WTC11 (cell line): ENCODE measurements around the gene ST3GAL6. TPM values are rescaled to one million over a fixed set of nuclear protein-coding genes. Genes with fewer than 3 reads are reported as not detected.

Source experiments
- ATAC-seq: fragments of 200-7000 bp; cut with Tn5 transposase; 2 replicates; pipeline ENCODE4 v1.10.0; 2021; ENCODE audit warnings: mild to moderate bottlenecking, moderate library complexity
- CTCF ChIA-PET: fragments of 300-600 bp; sonication (Branson Sonifier 250); formaldehyde crosslinking; loops from one replicate; lab custom pipeline; 2021; ENCODE audit warnings: antibody characterized with exemption; lab: Charles Lee
- POLR2A ChIA-PET: fragments of 350-600 bp; sonication (Branson Sonifier 250); formaldehyde crosslinking; loops from one replicate; lab custom pipeline; 2021; ENCODE audit warnings: antibody characterized with exemption; lab: Charles Lee
- DNase-seq: peaks from one replicate; pipeline ENCODE4 v3.0.0; 2021; ENCODE audit warnings: low spot score
- H3K27ac Mint-ChIP-seq: 2 replicates; pipeline ENCODE4 v1.8.0; 2021; ENCODE audit warnings: mixed read lengths
- H3K27me3 Mint-ChIP-seq: 2 replicates; pipeline ENCODE4 v1.8.0; 2021; ENCODE audit warnings: low read depth, mild to moderate bottlenecking, moderate library complexity, mixed read lengths
- H3K36me3 Mint-ChIP-seq: 2 replicates; pipeline ENCODE4 v1.8.0; 2021; ENCODE audit warnings: mixed read lengths
- H3K4me1 Mint-ChIP-seq: 2 replicates; pipeline ENCODE4 v1.8.0; 2022; ENCODE audit warnings: mixed read lengths
- H3K4me3 Mint-ChIP-seq: 2 replicates; pipeline ENCODE4 v1.8.0; 2021; ENCODE audit warnings: mild to moderate bottlenecking, moderate library complexity, mixed read lengths
- H3K9me3 Mint-ChIP-seq: 2 replicates; pipeline ENCODE4 v1.8.0; 2021; ENCODE audit warnings: mixed read lengths
- ETV6 ChIP-seq: sonication (generic); formaldehyde crosslinking; IDR thresholded peaks from 2 replicates; pipeline ENCODE4 v1.8.1; 2022; ENCODE audit warnings: mild to moderate bottlenecking, missing genetic modification reagents
- FOXP1 ChIP-seq: sonication (generic); formaldehyde crosslinking; IDR thresholded peaks from 2 replicates; pipeline ENCODE4 v1.8.0; 2022; ENCODE audit warnings: missing genetic modification reagents, mild to moderate bottlenecking, moderate library complexity, borderline replicate concordance
- HMGA2 ChIP-seq: fragments of 250-450 bp; sonication (Bioruptor Pico); IDR thresholded peaks from 2 replicates; pipeline ENCODE4 v1.4.0; 2021; ENCODE audit warnings: mild to moderate bottlenecking, moderate library complexity
- NFE2L1 ChIP-seq: sonication (generic); formaldehyde crosslinking; IDR thresholded peaks from 2 replicates; pipeline ENCODE4 v1.8.1; 2023; ENCODE audit warnings: missing genetic modification reagents
- NR2C2 ChIP-seq: sonication (generic); formaldehyde crosslinking; IDR thresholded peaks from 2 replicates; pipeline ENCODE4 v1.8.0; 2022; ENCODE audit warnings: mild to moderate bottlenecking, missing genetic modification reagents
- RORB ChIP-seq: fragments of 250-450 bp; sonication (Bioruptor Pico); IDR thresholded peaks from 2 replicates; pipeline ENCODE4 v1.9.0; 2021; ENCODE audit warnings: mild to moderate bottlenecking
- SOX15 ChIP-seq: fragments of 250-450 bp; sonication (Bioruptor Pico); IDR thresholded peaks from 2 replicates; pipeline ENCODE4 v1.9.0; 2021; ENCODE audit warnings: mild to moderate bottlenecking
- TP53 ChIP-seq: sonication (generic); formaldehyde crosslinking; IDR thresholded peaks from 2 replicates; pipeline ENCODE4 v1.8.1; 2023; ENCODE audit warnings: mild to moderate bottlenecking, missing genetic modification reagents
- ZNF121 ChIP-seq: sonication (generic); formaldehyde crosslinking; IDR thresholded peaks from 2 replicates; pipeline ENCODE4 v1.8.0; 2023; ENCODE audit warnings: missing genetic modification reagents
- ZNF423 ChIP-seq: fragments of 250-450 bp; sonication (Bioruptor Pico); IDR thresholded peaks from 2 replicates; pipeline ENCODE4 v2.1.2; 2022; ENCODE audit warnings: mild to moderate bottlenecking, moderate library complexity
- total RNA-seq: library from RNA; stranded (reverse); gene quantifications from 3 replicates; pipeline ENCODE4 v1.2.3, GENCODE V29; 2021
- TF ChIP-seq, protein P1 (sequence below): sonication (generic); formaldehyde crosslinking; conservative IDR thresholded peaks from 2 replicates; pipeline ENCODE4 v1.8.1; 2023; ENCODE audit warnings: mild to moderate bottlenecking, low read depth, missing genetic modification reagents, moderate library complexity
- TF ChIP-seq, protein P2 (sequence below): sonication (generic); formaldehyde crosslinking; IDR thresholded peaks from 2 replicates; pipeline ENCODE4 v1.8.1; 2023; ENCODE audit warnings: mild to moderate bottlenecking, missing genetic modification reagents, borderline replicate concordance
- TF ChIP-seq, protein P3 (sequence below): sonication (generic); formaldehyde crosslinking; IDR thresholded peaks from 2 replicates; pipeline ENCODE4 v1.8.0; 2022; ENCODE audit warnings: mild to moderate bottlenecking, missing genetic modification reagents
- TF ChIP-seq, protein P4 (sequence below): sonication (generic); formaldehyde crosslinking; IDR thresholded peaks from 2 replicates; pipeline ENCODE4 v1.8.1; 2023; ENCODE audit warnings: mild to moderate bottlenecking, missing genetic modification reagents
- TF ChIP-seq, protein P5 (sequence below): sonication (generic); formaldehyde crosslinking; IDR thresholded peaks from 2 replicates; pipeline ENCODE4 v1.8.0; 2023; ENCODE audit warnings: missing genetic modification reagents
- TF ChIP-seq, protein P6 (sequence below): fragments of 250-450 bp; sonication (Bioruptor Pico); IDR thresholded peaks from 2 replicates; pipeline ENCODE4 v1.8.0; 2021; ENCODE audit warnings: mild to moderate bottlenecking
- TF ChIP-seq, protein P7 (sequence below): sonication (generic); formaldehyde crosslinking; conservative IDR thresholded peaks from 2 replicates; pipeline ENCODE4 v1.8.1; 2022; ENCODE audit warnings: mild to moderate bottlenecking, missing genetic modification reagents

Gene ST3GAL6
- total RNA-seq, 1 experiment from 2014 or later, result 8.1 TPM

DNA sequence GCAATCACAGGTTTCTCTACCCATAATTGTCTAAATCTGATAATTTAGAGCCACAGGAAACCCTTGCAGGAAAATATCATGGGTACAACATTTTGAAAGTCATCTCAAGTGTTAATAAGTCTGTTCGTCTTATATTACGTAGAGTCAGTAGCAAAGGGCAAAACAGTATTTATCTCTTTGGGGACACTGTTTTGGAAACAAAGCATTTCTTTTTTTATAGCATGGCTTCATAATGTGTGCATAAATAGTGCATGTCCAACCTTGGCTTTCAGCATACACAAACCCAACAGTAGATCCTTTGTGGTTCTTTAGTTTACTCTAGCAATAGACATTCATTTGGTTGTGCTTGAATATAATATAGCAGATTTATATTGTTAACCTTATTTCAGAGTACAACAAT is 24.0 kb downstream of the ST3GAL6 start:
- CTCF ChIA-PET, result no interaction called here
- H3K36me3 Mint-ChIP-seq, result no peaks in the 10 kb centered on the region
- no peak overlapping the region for H3K27ac Mint-ChIP-seq
- DNase-seq (no peak), ATAC-seq (no peak)
- no peaks in the 10 kb centered on the region for H3K27me3 Mint-ChIP-seq
- POLR2A ChIA-PET, result interaction anchor here (0.7 kb wide), 1 partner anchor 50 kb away, joined by 3 read pairs; no protein-coding TSS in a partner anchor
- no peaks in the 10 kb centered on the region for H3K4me1 Mint-ChIP-seq
- H3K9me3 Mint-ChIP-seq, result no peaks in the 10 kb centered on the region
- TF ChIP-seq ZNF423 (CRISPR knock-in tag) (no peak), NFE2L1 (CRISPR knock-in tag) (no peak), HMGA2 (CRISPR knock-in tag) (no peak), TP53 (CRISPR knock-in tag) (no peak), SOX15 (CRISPR knock-in tag) (no peak), FOXP1 (CRISPR knock-in tag) (no peak), ETV6 (CRISPR knock-in tag) (no peak), RORB (CRISPR knock-in tag) (no peak), ZNF121 (no peak)
- TF ChIP-seq, protein P1, sequence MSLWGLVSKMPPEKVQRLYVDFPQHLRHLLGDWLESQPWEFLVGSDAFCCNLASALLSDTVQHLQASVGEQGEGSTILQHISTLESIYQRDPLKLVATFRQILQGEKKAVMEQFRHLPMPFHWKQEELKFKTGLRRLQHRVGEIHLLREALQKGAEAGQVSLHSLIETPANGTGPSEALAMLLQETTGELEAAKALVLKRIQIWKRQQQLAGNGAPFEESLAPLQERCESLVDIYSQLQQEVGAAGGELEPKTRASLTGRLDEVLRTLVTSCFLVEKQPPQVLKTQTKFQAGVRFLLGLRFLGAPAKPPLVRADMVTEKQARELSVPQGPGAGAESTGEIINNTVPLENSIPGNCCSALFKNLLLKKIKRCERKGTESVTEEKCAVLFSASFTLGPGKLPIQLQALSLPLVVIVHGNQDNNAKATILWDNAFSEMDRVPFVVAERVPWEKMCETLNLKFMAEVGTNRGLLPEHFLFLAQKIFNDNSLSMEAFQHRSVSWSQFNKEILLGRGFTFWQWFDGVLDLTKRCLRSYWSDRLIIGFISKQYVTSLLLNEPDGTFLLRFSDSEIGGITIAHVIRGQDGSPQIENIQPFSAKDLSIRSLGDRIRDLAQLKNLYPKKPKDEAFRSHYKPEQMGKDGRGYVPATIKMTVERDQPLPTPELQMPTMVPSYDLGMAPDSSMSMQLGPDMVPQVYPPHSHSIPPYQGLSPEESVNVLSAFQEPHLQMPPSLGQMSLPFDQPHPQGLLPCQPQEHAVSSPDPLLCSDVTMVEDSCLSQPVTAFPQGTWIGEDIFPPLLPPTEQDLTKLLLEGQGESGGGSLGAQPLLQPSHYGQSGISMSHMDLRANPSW (CRISPR knock-in tag), result no peak
- TF ChIP-seq, protein P2, sequence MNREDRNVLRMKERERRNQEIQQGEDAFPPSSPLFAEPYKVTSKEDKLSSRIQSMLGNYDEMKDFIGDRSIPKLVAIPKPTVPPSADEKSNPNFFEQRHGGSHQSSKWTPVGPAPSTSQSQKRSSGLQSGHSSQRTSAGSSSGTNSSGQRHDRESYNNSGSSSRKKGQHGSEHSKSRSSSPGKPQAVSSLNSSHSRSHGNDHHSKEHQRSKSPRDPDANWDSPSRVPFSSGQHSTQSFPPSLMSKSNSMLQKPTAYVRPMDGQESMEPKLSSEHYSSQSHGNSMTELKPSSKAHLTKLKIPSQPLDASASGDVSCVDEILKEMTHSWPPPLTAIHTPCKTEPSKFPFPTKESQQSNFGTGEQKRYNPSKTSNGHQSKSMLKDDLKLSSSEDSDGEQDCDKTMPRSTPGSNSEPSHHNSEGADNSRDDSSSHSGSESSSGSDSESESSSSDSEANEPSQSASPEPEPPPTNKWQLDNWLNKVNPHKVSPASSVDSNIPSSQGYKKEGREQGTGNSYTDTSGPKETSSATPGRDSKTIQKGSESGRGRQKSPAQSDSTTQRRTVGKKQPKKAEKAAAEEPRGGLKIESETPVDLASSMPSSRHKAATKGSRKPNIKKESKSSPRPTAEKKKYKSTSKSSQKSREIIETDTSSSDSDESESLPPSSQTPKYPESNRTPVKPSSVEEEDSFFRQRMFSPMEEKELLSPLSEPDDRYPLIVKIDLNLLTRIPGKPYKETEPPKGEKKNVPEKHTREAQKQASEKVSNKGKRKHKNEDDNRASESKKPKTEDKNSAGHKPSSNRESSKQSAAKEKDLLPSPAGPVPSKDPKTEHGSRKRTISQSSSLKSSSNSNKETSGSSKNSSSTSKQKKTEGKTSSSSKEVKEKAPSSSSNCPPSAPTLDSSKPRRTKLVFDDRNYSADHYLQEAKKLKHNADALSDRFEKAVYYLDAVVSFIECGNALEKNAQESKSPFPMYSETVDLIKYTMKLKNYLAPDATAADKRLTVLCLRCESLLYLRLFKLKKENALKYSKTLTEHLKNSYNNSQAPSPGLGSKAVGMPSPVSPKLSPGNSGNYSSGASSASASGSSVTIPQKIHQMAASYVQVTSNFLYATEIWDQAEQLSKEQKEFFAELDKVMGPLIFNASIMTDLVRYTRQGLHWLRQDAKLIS (CRISPR knock-in tag), result no peak
- TF ChIP-seq, protein P3, sequence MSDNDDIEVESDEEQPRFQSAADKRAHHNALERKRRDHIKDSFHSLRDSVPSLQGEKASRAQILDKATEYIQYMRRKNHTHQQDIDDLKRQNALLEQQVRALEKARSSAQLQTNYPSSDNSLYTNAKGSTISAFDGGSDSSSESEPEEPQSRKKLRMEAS (CRISPR knock-in tag), result no peak
- TF ChIP-seq, protein P4, sequence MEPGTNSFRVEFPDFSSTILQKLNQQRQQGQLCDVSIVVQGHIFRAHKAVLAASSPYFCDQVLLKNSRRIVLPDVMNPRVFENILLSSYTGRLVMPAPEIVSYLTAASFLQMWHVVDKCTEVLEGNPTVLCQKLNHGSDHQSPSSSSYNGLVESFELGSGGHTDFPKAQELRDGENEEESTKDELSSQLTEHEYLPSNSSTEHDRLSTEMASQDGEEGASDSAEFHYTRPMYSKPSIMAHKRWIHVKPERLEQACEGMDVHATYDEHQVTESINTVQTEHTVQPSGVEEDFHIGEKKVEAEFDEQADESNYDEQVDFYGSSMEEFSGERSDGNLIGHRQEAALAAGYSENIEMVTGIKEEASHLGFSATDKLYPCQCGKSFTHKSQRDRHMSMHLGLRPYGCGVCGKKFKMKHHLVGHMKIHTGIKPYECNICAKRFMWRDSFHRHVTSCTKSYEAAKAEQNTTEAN (CRISPR knock-in tag), result no peak
- TF ChIP-seq, protein P5, sequence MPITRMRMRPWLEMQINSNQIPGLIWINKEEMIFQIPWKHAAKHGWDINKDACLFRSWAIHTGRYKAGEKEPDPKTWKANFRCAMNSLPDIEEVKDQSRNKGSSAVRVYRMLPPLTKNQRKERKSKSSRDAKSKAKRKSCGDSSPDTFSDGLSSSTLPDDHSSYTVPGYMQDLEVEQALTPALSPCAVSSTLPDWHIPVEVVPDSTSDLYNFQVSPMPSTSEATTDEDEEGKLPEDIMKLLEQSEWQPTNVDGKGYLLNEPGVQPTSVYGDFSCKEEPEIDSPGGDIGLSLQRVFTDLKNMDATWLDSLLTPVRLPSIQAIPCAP, result no peak
- H3K4me3 Mint-ChIP-seq, result no peak overlapping the region

DNA sequence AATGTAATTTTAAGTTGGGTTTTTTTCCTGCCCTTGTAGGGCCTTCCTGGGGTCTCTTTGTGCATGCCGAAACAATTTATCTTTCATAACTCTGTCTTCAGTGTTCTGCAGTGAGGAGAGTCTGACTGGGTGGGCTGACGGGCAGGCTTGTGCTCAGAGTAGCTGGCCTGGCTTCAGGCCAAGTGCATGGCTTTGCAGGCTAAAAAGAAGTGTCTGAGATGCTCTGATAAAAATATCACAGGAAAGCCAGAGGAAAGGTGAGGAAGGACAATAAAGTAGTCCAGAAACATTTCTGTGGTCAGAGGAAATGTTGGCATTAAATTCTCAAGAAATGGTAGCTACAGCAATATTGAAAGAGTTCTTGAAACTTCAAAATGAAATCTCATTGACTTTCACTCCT is 25.5 kb downstream of the ST3GAL6 start:
- peaks cover 4% of the 10 kb centered on the region; the same call in 1 of the 2 replicates for H3K4me1 Mint-ChIP-seq
- no peak overlapping the region for H3K4me3 Mint-ChIP-seq
- peak overlapping the region; percentile 72; the same call in 1 of the 2 replicates for H3K27ac Mint-ChIP-seq
- H3K9me3 Mint-ChIP-seq, result no peaks in the 10 kb centered on the region
- H3K36me3 Mint-ChIP-seq, result no peaks in the 10 kb centered on the region
- DNase-seq (no peak), ATAC-seq (no peak)
- ChIA-PET POLR2A (no interaction called here), CTCF (no interaction called here)
- TF ChIP-seq, protein P6, sequence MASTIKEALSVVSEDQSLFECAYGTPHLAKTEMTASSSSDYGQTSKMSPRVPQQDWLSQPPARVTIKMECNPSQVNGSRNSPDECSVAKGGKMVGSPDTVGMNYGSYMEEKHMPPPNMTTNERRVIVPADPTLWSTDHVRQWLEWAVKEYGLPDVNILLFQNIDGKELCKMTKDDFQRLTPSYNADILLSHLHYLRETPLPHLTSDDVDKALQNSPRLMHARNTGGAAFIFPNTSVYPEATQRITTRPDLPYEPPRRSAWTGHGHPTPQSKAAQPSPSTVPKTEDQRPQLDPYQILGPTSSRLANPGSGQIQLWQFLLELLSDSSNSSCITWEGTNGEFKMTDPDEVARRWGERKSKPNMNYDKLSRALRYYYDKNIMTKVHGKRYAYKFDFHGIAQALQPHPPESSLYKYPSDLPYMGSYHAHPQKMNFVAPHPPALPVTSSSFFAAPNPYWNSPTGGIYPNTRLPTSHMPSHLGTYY (CRISPR knock-in tag), result no peak
- TF ChIP-seq NR2C2 (CRISPR knock-in tag), result no peak
- TF ChIP-seq, protein P7, sequence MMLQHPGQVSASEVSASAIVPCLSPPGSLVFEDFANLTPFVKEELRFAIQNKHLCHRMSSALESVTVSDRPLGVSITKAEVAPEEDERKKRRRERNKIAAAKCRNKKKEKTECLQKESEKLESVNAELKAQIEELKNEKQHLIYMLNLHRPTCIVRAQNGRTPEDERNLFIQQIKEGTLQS (CRISPR knock-in tag), result no peak
- H3K27me3 Mint-ChIP-seq, result no peaks in the 10 kb centered on the region
